ENCODE data around the gene TEF. TPM values are rescaled to one million over a fixed set of nuclear protein-coding genes. Genes with fewer than 3 reads are reported as not detected.
A peak's percentile ranks its signal among the peaks of the same experiment; 100 is the strongest.

The TEF gene
- total RNA-seq, 4 donors from 2014 or later = 19.5 to 47.8 (median 36.6) TPM

GRCh38 chr22:41377846-41378245 lies 3.9 kb upstream of the TEF start:
- peak overlapping the region; percentile 45 to 100 (median 99) for H3K27ac ChIP-seq (replicated peaks in 1 of 4)
- H3K4me1 ChIP-seq = peaks cover 16 to 47% (median 38%) of the 10 kb centered on the region in 4 donors
- no peaks in the 10 kb centered on the region for H3K9me3 ChIP-seq
- no peak overlapping the region for H3K4me3 ChIP-seq
- intact Hi-C loops (cut with DNase I) = no loop called here
- WGBS = 50% methylated on average over 6 of the region's 6 CpGs
- TF ChIP-seq POLR2A (IDR thresholded peaks at IDR 0.05; ENCODE audit: low read depth) = no peak
- H3K36me3 ChIP-seq = peaks cover 0 to 19% (median 1%) of the 10 kb centered on the region in 4 donors
- DNase-seq (ENCODE audit: extremely low spot score) = no peak
- H3K27me3 ChIP-seq = no peaks in the 10 kb centered on the region

- H3K27me3 ChIP-seq = no peaks in the 10 kb centered on the region
- peak overlapping the region; percentile 99 to 100 (median 99) for H3K27ac ChIP-seq (replicated peaks in 1 of 4)
- peak overlapping the region; percentile 85 to 96 (median 88) for H3K4me3 ChIP-seq
- peaks cover 27 to 74% (median 55%) of the 10 kb centered on the region in 4 donors for H3K4me1 ChIP-seq
- intact Hi-C loops (cut with DNase I) = no loop called here
- peaks cover 0 to 8% (median 3%) of the 10 kb centered on the region in 4 donors for H3K36me3 ChIP-seq
- H3K9me3 ChIP-seq = no peaks in the 10 kb centered on the region
- TF ChIP-seq EP300 (IDR thresholded peaks at IDR 0.05) (no peak), POLR2AphosphoS5 (IDR thresholded peaks at IDR 0.05) (peak; percentile 86 to 95), CTCF (IDR thresholded peaks at IDR 0.05) (no peak), POLR2A (IDR thresholded peaks at IDR 0.05; ENCODE audit: low read depth) (peak; percentile 76)
- DNase-seq (ENCODE audit: extremely low spot score) = peak; percentile 95
- 1% methylated on average over 7 of the region's 22 CpGs for WGBS
These were observed 781 bp upstream of the TEF start for GRCh38 chr22:41380993-41381328.

GRCh38 chr22:41382098-41382578 lies 396 bp downstream of the TEF start:
- TF ChIP-seq POLR2AphosphoS5 (IDR thresholded peaks at IDR 0.05) = no peak
- TF ChIP-seq CTCF (IDR thresholded peaks at IDR 0.05) = no peak
- no peak for TF ChIP-seq EP300 (IDR thresholded peaks at IDR 0.05)
- TF ChIP-seq POLR2A (IDR thresholded peaks at IDR 0.05; ENCODE audit: low read depth) = no peak
- peaks cover 27 to 75% (median 51%) of the 10 kb centered on the region in 4 donors for H3K4me1 ChIP-seq
- H3K27me3 ChIP-seq = no peaks in the 10 kb centered on the region
- H3K36me3 ChIP-seq = peaks cover 0 to 8% (median 4%) of the 10 kb centered on the region in 4 donors
- WGBS = 1% methylated on average over 29 of the region's 35 CpGs
- intact Hi-C loops (cut with DNase I) = no loop called here
- H3K4me3 ChIP-seq = peak overlapping the region; percentile 85 to 96 (median 88)
- no peaks in the 10 kb centered on the region for H3K9me3 ChIP-seq
- peak; percentile 96 for DNase-seq (ENCODE audit: extremely low spot score)
- peak overlapping the region; percentile 99 to 100 (median 99) for H3K27ac ChIP-seq (replicated peaks in 1 of 4)

GRCh38 chr22:41382610-41383009 lies 868 bp downstream of the TEF start:
- no peak for DNase-seq (ENCODE audit: extremely low spot score)
- intact Hi-C loops (cut with DNase I) = no loop called here
- H3K4me1 ChIP-seq = peaks cover 27 to 73% (median 46%) of the 10 kb centered on the region in 4 donors
- no peak for TF ChIP-seq EP300 (IDR thresholded peaks at IDR 0.05)
- TF ChIP-seq POLR2A (IDR thresholded peaks at IDR 0.05; ENCODE audit: low read depth) = no peak
- no peak for TF ChIP-seq POLR2AphosphoS5 (IDR thresholded peaks at IDR 0.05)
- TF ChIP-seq CTCF (IDR thresholded peaks at IDR 0.05) = no peak
- H3K27ac ChIP-seq (replicated peaks in 1 of 4) = peak overlapping the region; percentile 99 to 100 (median 99)
- H3K9me3 ChIP-seq = no peaks in the 10 kb centered on the region
- H3K4me3 ChIP-seq = peak overlapping the region; percentile 85 to 96 (median 88)
- 19% methylated on average over 11 of the region's 19 CpGs for WGBS
- no peaks in the 10 kb centered on the region for H3K27me3 ChIP-seq
- H3K36me3 ChIP-seq = peaks cover 4 to 12% (median 8%) of the 10 kb centered on the region in 4 donors

GRCh38 chr22:41383085-41383484 lies 1.3 kb downstream of the TEF start:
- intact Hi-C loops (cut with DNase I) = no loop called here
- Histone ChIP-seq H3K27me3 (no peaks in the 10 kb centered on the region), H3K36me3 (peaks cover 8 to 17% (median 12%) of the 10 kb centered on the region in 4 donors), H3K4me3 (peak overlapping the region; percentile 85 to 96 (median 88)), H3K9me3 (no peaks in the 10 kb centered on the region), H3K27ac (replicated peaks in 1 of 4) (peak overlapping the region; percentile 99 to 100 (median 99)), H3K4me1 (peaks cover 27 to 69% (median 43%) of the 10 kb centered on the region in 4 donors)
- TF ChIP-seq POLR2AphosphoS5 (IDR thresholded peaks at IDR 0.05) (peak in 1 of 2 donors; percentile 58), CTCF (IDR thresholded peaks at IDR 0.05) (no peak), EP300 (IDR thresholded peaks at IDR 0.05) (no peak), POLR2A (IDR thresholded peaks at IDR 0.05; ENCODE audit: low read depth) (no peak)
- no peak for DNase-seq (ENCODE audit: extremely low spot score)
- WGBS = 65% methylated on average over 5 of the region's 5 CpGs

Data from esophagus muscularis mucosa (tissue), 4 donors.